Osteocyte (in vitro differentiated cells): ENCODE data around the gene APCDD1L. TPM values are rescaled to one million over a fixed set of nuclear protein-coding genes. Genes with fewer than 3 reads are reported as not detected.

Experiments used
- DNase-seq: peaks from one replicate; pipeline ENCODE4 v3.0.0; 2021; ENCODE audit warnings: mixed read lengths; ENCODE audit not compliant: unreplicated experiment; ENCODE audit errors: extremely low spot score
- H3K27ac Mint-ChIP-seq: one replicate; pipeline ENCODE4 v1.8.0; 2021; ENCODE audit warnings: mild to moderate bottlenecking, mixed read lengths; ENCODE audit not compliant: unreplicated experiment
- H3K27me3 Mint-ChIP-seq: one replicate; pipeline ENCODE4 v1.8.0; 2021; ENCODE audit warnings: mixed read lengths; ENCODE audit not compliant: unreplicated experiment
- H3K36me3 Mint-ChIP-seq: one replicate; pipeline ENCODE4 v1.8.0; 2021; ENCODE audit warnings: mixed read lengths; ENCODE audit not compliant: unreplicated experiment
- H3K4me1 Mint-ChIP-seq: one replicate; pipeline ENCODE4 v1.8.0; 2021; ENCODE audit warnings: mixed read lengths; ENCODE audit not compliant: unreplicated experiment
- H3K4me3 Mint-ChIP-seq: one replicate; pipeline ENCODE4 v1.8.0; 2021; ENCODE audit warnings: mild to moderate bottlenecking, moderate library complexity, mixed read lengths; ENCODE audit not compliant: unreplicated experiment
- H3K9me3 Mint-ChIP-seq: one replicate; pipeline ENCODE4 v1.8.0; 2021; ENCODE audit warnings: mixed read lengths; ENCODE audit not compliant: unreplicated experiment
- total RNA-seq: library from RNA; stranded (reverse); gene quantifications from 2 replicates; pipeline ENCODE4 v1.2.1, GENCODE V29; 2021
- TF ChIP-seq, protein P1 (sequence below): fragments of 200-600 bp; sonication (generic); IDR thresholded peaks from 2 replicates; pipeline ENCODE4 v1.5.0; 2021; ENCODE audit warnings: antibody characterized with exemption, mild to moderate bottlenecking, moderate library complexity

APCDD1L gene
- total RNA-seq, 1 donor from 2014 or later: 3.1 TPM

DNA sequence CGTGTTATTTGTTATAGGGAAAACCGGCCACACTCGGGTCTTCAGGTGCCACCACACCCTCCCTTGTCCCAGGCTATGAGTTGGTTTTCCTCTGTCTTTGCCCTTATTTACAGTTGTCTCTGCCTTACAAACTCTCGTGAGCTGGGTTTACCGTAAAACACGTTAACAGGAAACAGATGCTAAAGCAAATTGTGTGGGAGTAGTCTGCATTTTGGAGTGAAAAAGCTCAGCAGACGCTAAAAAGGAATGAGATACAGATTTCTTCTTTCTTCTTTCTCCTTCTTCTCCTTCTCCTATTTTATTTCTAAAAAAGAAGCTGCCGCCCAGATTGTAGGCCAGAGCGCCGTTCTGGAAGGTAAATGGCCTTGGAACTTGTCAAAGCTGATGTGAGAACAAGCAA lies 51.9 kb downstream of the APCDD1L start:
- Mint-ChIP-seq H3K4me1 (peaks cover 7% of the 10 kb centered on the region), H3K27me3 (no peaks in the 10 kb centered on the region), H3K36me3 (no peaks in the 10 kb centered on the region), H3K9me3 (no peaks in the 10 kb centered on the region), H3K27ac (no peak overlapping the region), H3K4me3 (no peak overlapping the region)
- TF ChIP-seq, protein P1, sequence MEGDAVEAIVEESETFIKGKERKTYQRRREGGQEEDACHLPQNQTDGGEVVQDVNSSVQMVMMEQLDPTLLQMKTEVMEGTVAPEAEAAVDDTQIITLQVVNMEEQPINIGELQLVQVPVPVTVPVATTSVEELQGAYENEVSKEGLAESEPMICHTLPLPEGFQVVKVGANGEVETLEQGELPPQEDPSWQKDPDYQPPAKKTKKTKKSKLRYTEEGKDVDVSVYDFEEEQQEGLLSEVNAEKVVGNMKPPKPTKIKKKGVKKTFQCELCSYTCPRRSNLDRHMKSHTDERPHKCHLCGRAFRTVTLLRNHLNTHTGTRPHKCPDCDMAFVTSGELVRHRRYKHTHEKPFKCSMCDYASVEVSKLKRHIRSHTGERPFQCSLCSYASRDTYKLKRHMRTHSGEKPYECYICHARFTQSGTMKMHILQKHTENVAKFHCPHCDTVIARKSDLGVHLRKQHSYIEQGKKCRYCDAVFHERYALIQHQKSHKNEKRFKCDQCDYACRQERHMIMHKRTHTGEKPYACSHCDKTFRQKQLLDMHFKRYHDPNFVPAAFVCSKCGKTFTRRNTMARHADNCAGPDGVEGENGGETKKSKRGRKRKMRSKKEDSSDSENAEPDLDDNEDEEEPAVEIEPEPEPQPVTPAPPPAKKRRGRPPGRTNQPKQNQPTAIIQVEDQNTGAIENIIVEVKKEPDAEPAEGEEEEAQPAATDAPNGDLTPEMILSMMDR: no peak
- no peak for DNase-seq

DNA sequence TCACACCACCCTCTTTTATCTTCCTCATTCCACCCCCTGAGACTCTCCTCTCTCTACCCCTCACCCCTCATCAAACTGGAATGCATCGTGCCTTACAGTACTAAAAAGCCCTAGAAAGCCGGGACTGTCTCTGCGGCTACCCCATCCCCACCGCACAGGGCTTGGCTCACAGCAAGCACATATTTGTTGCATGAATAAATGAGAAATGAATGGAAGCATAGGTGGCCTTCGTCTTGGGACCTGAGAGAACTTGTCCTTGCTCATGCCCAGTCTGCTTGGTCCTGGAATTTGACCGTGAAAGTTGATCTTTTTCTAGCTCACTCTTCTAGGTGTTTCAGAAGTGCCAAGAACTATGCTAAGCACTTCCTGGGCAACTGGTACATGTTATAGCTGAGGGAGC lies 53.3 kb downstream of the APCDD1L start:
- TF ChIP-seq, protein P1: no peak
- Mint-ChIP-seq H3K27ac (no peak overlapping the region), H3K9me3 (no peaks in the 10 kb centered on the region), H3K36me3 (no peaks in the 10 kb centered on the region), H3K27me3 (no peaks in the 10 kb centered on the region), H3K4me1 (peaks cover 9% of the 10 kb centered on the region), H3K4me3 (no peak overlapping the region)
- no peak for DNase-seq

DNA sequence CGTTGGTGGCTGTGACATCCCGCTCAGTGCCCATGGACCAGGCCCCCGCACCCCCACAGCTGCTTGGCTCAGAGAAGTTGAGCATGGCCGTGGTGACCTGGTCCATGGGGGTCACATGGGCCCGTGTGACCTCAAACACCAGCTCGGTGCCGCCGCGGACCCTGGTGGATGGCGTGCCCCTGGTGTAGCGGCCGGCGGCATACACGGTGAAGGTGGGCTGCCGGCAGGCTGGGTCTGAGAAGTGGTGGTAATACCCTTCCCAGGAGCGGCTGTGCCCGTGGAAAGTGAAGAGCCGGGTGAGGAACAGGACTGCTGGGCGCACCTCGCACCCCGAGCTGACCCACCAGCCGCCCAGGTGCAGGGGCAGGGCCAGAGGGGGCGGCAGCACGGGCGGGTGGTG lies 54.1 kb downstream of the APCDD1L start:
- Mint-ChIP-seq H3K4me3 (no peak overlapping the region), H3K27ac (no peak overlapping the region), H3K36me3 (peaks cover 3% of the 10 kb centered on the region), H3K27me3 (no peaks in the 10 kb centered on the region), H3K4me1 (peaks cover 9% of the 10 kb centered on the region), H3K9me3 (no peaks in the 10 kb centered on the region)
- TF ChIP-seq, protein P1: no peak
- no peak for DNase-seq

DNA sequence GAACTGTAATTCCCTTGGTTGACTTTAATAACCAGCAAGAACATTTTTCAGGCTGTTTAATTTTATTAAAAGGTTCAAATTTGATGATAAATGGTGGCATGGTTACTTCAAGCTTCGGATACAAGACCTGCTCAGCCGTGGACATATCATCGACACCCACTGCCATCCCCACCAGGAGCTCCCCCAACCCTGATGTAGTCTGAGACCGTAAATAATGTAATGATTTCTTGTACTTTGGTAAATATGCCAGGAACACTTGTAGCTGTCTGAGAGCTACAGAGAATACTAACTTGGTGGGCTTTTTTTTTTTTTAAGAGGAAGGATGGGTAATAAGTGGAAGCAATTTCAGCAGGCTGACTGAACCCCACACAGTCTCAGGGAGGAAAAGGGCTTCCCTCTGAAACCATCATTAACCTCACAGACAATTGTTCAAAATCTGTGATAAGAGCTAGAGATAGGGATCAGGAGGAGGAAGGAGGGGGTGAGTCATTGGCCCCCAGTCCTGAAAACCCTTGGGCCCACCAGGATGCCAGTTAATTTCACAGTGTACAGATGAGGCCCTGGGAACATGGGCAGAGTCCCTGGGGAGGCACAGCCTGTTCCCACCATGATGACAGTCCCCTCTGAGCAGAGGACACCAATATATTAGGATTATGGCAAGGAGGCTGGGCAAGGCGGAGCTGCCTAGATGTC lies 56.0 kb downstream of the APCDD1L start:
- no peaks in the 10 kb centered on the region for H3K27me3 Mint-ChIP-seq
- no peak for DNase-seq
- no peak overlapping the region for H3K4me3 Mint-ChIP-seq
- no peak overlapping the region for H3K27ac Mint-ChIP-seq
- H3K9me3 Mint-ChIP-seq: peaks cover 8% of the 10 kb centered on the region
- peaks cover 4% of the 10 kb centered on the region for H3K4me1 Mint-ChIP-seq
- peaks cover 10% of the 10 kb centered on the region for H3K36me3 Mint-ChIP-seq
- TF ChIP-seq, protein P1: no peak

DNA sequence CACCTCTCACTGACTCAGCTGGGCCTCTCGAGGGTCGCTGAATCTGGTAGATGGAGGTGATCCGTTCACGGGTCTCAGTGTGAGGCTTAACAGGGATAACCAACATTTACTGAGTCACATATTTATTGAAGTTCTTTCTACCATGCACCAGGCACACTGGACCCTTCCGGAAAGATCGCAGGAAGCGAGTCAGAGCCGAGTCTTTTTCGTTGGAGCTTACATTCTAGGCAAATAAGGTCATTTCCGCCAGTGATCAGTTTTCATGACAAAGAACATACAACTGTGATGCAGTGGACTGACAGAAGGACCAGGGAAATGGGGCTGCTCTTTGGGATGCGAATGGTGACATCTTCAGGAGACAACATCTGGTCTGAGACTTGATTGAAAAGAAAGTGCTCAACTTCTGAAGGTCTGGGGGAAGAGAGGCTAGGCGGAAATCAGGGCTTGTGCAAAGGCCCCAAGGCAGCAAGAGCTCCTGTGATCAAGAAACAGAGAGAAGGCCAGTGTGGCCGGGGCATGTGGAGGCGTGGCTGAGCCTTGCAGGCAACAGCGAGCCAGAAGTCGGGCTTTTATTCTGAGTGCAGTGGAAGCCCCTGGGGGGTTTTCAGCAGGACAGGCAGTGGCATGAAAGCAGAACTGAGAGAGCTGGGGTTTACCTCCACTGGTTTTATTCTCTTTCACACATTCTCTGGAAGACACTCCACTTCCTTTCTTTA lies 56.7 kb downstream of the APCDD1L start:
- TF ChIP-seq, protein P1: no peak
- no peak for DNase-seq
- no peaks in the 10 kb centered on the region for H3K27me3 Mint-ChIP-seq
- peaks cover 13% of the 10 kb centered on the region for H3K36me3 Mint-ChIP-seq
- H3K4me1 Mint-ChIP-seq: peaks cover 2% of the 10 kb centered on the region
- peaks cover 12% of the 10 kb centered on the region for H3K9me3 Mint-ChIP-seq
- no peak overlapping the region for H3K4me3 Mint-ChIP-seq
- H3K27ac Mint-ChIP-seq: no peak overlapping the region
